SU-DHL-6 (cell line): ENCODE data around the gene REXO4.

Source experiments
- H2AFZ ChIP-seq: fragments of 200-600 bp; sonication (generic); 2 replicates; pipeline ENCODE4 v1.6.1; 2014; ENCODE audit warnings: low read depth, mild to moderate bottlenecking, moderate library complexity, mixed read lengths, antibody characterized with exemption, low read length; ENCODE audit not compliant: severe bottlenecking
- H3F3A ChIP-seq: fragments of 200-600 bp; shearing (Covaris generic); 2 replicates; pipeline ENCODE4 v1.6.0; 2016; ENCODE audit warnings: antibody characterized with exemption, mild to moderate bottlenecking; ENCODE audit not compliant: insufficient read depth
- H3K27ac ChIP-seq: fragments of 200-600 bp; sonication (generic); 2 replicates; pipeline ENCODE4 v1.5.1; 2016; ENCODE audit warnings: low read depth, mild to moderate bottlenecking, low read length, moderate library complexity, mixed read lengths
- H3K27me3 ChIP-seq: fragments of 200-600 bp; sonication (generic), shearing (Covaris generic); 2 replicates; pipeline ENCODE4 v1.6.0; 2014; ENCODE audit warnings: mild to moderate bottlenecking, low read length
- H3K36me3 ChIP-seq: fragments of 200-600 bp; sonication (generic); 2 replicates; pipeline ENCODE4 v1.6.1; 2014; ENCODE audit warnings: mild to moderate bottlenecking, low read length, mixed read lengths
- H3K4me2 ChIP-seq: fragments of 300-600, 200-600 bp; shearing (Covaris generic), sonication (generic); 2 replicates; pipeline ENCODE4 v1.6.0; 2014; ENCODE audit warnings: low read length, low read depth, mild to moderate bottlenecking; ENCODE audit not compliant: poor library complexity, severe bottlenecking
- H3K4me3 ChIP-seq: fragments of 200-600 bp; sonication (generic); 2 replicates; pipeline ENCODE4 v1.5.1; 2014; ENCODE audit warnings: antibody characterized with exemption, low read length, mild to moderate bottlenecking, mixed read lengths; ENCODE audit not compliant: insufficient read depth, poor library complexity, severe bottlenecking
- H3K79me2 ChIP-seq: fragments of 200-600 bp; sonication (generic); 2 replicates; pipeline ENCODE4 v1.6.1; 2014; ENCODE audit warnings: mild to moderate bottlenecking, low read length, moderate library complexity; ENCODE audit not compliant: insufficient read depth
- H3K9ac ChIP-seq: fragments of 200-600 bp; sonication (generic); 2 replicates; pipeline ENCODE4 v1.7.0; 2014; ENCODE audit warnings: mild to moderate bottlenecking, low read length
- H3K9me2 ChIP-seq: fragments of 200-600 bp; sonication (generic); replicated peaks from 2 replicates; pipeline ENCODE4 v1.6.1; 2014; ENCODE audit warnings: low read length; ENCODE audit not compliant: insufficient read depth
- H3K9me3 ChIP-seq: fragments of 200-600 bp; sonication (generic); 2 replicates; pipeline ENCODE4 v1.6.1; 2014; ENCODE audit warnings: low read length, mixed read lengths; ENCODE audit not compliant: insufficient read depth
- H4K20me1 ChIP-seq: fragments of 200-600 bp; sonication (generic); 2 replicates; pipeline ENCODE4 v1.6.1; 2014; ENCODE audit warnings: low read depth, mild to moderate bottlenecking, antibody characterized with exemption, low read length, moderate library complexity, mixed read lengths
- CTCF ChIP-seq: fragments of 200-600 bp; sonication (generic); IDR thresholded peaks from one replicate; pipeline ENCODE4 v1.5.1; 2017; ENCODE audit warnings: antibody characterized with exemption, mild to moderate bottlenecking, low read length, moderate library complexity; ENCODE audit not compliant: insufficient read depth, poor library complexity, severe bottlenecking
- EZH2phosphoT487 ChIP-seq: fragments of 200-600 bp; sonication (generic), shearing (Covaris generic); conservative IDR thresholded peaks from 2 replicates; pipeline ENCODE4 v1.6.1; 2018; ENCODE audit warnings: mild to moderate bottlenecking, antibody characterized with exemption, low read length, moderate library complexity, mixed read lengths

The REXO4 gene

GRCh38 chr9:133383438-133383837 is 34.4 kb downstream of the REXO4 start:
- no peaks in the 10 kb centered on the region for H3K79me2 ChIP-seq
- H2AFZ ChIP-seq, result no peak overlapping the region

GRCh38 chr9:133382507-133383141 is 35.2 kb downstream of the REXO4 start:
- Histone ChIP-seq H2AFZ (no peak overlapping the region), H3K27ac (no peak overlapping the region), H4K20me1 (no peaks in the 10 kb centered on the region), H3K4me3 (no peak overlapping the region), H3K9ac (no peak overlapping the region), H3K4me2 (no peak overlapping the region), H3K36me3 (no peaks in the 10 kb centered on the region), H3F3A (no peaks in the 10 kb centered on the region), H3K9me2 (no peaks in the 10 kb centered on the region), H3K27me3 (no peaks in the 10 kb centered on the region), H3K9me3 (no peaks in the 10 kb centered on the region; the same call in 1 of the 2 replicates), H3K79me2 (no peaks in the 10 kb centered on the region)
- TF ChIP-seq EZH2phosphoT487 (no peak), CTCF (no peak)

More at GRCh38 chr9:133383438-133383837, 34.4 kb downstream of the REXO4 start:
- H3K27me3 ChIP-seq, result no peaks in the 10 kb centered on the region
- no peaks in the 10 kb centered on the region for H3K9me2 ChIP-seq
- no peak overlapping the region for H3K27ac ChIP-seq
- no peaks in the 10 kb centered on the region for H3F3A ChIP-seq
- TF ChIP-seq CTCF (no peak), EZH2phosphoT487 (no peak)
- no peak overlapping the region for H3K4me3 ChIP-seq
- H3K4me2 ChIP-seq, result no peak overlapping the region
- H3K9ac ChIP-seq, result no peak overlapping the region
- H3K9me3 ChIP-seq, result no peaks in the 10 kb centered on the region; the same call in 1 of the 2 replicates
- no peaks in the 10 kb centered on the region for H4K20me1 ChIP-seq
- H3K36me3 ChIP-seq, result no peaks in the 10 kb centered on the region

GRCh38 chr9:133380734-133381133 is 37.1 kb downstream of the REXO4 start:
- Histone ChIP-seq H3K27ac (no peak overlapping the region), H3K36me3 (no peaks in the 10 kb centered on the region), H2AFZ (no peak overlapping the region), H3K79me2 (no peaks in the 10 kb centered on the region), H3K27me3 (no peaks in the 10 kb centered on the region), H3F3A (peaks cover 5% of the 10 kb centered on the region; the same call in 1 of the 2 replicates), H3K9me3 (no peaks in the 10 kb centered on the region; the same call in 1 of the 2 replicates), H3K9me2 (no peaks in the 10 kb centered on the region), H4K20me1 (no peaks in the 10 kb centered on the region), H3K4me3 (no peak overlapping the region), H3K9ac (no peak overlapping the region), H3K4me2 (no peak overlapping the region)
- TF ChIP-seq CTCF (no peak), EZH2phosphoT487 (no peak)
